ENCODE results near the gene ANKFY1. TPM values are rescaled to one million over a fixed set of nuclear protein-coding genes. Genes with fewer than 3 reads are reported as not detected.

ANKFY1 gene
- total RNA-seq, 4 donors from 2014 or later: 36.8 to 55.0 (median 40.9) TPM

- no peak for TF ChIP-seq CTCF (IDR thresholded peaks at IDR 0.05; ENCODE audit: low read depth)
These were observed 120.0 kb downstream of the ANKFY1 start for GRCh38 chr17:4143563-4144421.

- TF ChIP-seq CTCF (IDR thresholded peaks at IDR 0.05; ENCODE audit: low read depth): no peak
These were observed 121.5 kb downstream of the ANKFY1 start for GRCh38 chr17:4142107-4142900.

DNA sequence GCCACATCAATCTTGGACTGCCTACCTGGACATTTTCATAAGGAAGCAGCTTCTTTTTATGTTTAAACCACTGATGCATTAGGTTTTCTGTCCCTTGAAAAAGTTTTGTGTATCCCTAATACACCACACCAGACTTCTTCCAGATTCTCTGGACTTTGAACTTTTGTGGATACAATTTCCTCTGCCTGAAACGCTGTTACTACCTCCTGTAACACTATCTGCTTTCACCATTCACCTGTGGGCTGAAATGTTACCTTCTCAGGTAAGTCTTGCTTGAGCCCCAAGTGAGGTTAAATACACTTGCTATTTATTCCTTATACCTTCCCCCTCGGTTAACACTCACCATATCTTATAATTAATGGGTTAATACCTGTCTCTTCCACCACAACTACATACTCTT is 123.7 kb downstream of the ANKFY1 start:
- no peak for TF ChIP-seq CTCF (IDR thresholded peaks at IDR 0.05; ENCODE audit: low read depth)

DNA sequence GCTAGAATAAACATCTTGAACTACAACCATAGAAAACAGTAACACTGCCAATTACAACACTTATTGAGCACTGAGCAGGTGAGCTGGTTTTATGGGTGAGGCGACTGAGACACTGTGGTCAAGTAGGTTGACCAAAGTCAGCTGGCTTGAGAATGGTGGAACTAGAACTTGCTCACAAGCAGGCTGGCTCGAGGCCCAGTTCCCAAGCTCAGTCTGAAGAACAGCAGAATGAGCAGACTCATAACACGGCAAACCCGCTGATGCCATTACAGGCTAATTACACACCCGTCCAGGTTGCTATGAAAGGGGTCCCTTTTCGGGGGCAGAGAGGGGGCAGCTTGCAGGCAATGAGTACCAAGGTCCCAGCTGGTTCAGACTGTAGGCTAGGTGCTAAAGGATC is 127.4 kb downstream of the ANKFY1 start:
- no peak for TF ChIP-seq CTCF (IDR thresholded peaks at IDR 0.05; ENCODE audit: low read depth)

GRCh38 chr17:4135489-4135888 is 128.3 kb downstream of the ANKFY1 start:
- TF ChIP-seq CTCF (IDR thresholded peaks at IDR 0.05; ENCODE audit: low read depth): no peak

GRCh38 chr17:4134721-4135120 is 129.1 kb downstream of the ANKFY1 start:
- TF ChIP-seq CTCF (IDR thresholded peaks at IDR 0.05; ENCODE audit: low read depth): no peak

DNA sequence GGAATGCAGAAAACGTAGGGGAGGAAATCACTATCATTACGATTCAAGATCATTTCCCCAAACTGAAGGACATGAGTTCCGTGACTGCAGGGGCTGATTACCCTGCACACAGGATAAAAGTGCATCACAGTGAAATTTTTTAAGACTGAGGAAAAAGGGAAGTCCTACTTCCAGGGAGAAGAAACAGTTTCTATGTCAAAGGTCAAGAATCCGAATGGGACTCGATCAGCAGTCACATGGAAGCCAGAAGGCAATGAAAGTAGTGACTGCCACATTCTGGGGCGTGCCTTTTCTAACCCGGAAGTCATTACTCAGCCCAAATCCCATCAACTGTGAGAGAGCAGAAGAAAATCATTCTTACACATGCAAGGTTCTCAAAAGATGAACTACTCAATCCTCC is 133.1 kb downstream of the ANKFY1 start:
- no peak for TF ChIP-seq CTCF (IDR thresholded peaks at IDR 0.05; ENCODE audit: low read depth)
